MM.1S (cell line): ENCODE measurements around the gene ITGA2.

Experiments used
- CTCF ChIP-seq: fragments of 300-600 bp; sonication (generic); IDR thresholded peaks from 2 replicates; pipeline ENCODE4 v1.5.1; 2016; ENCODE audit warnings: antibody characterized with exemption, low read length, mixed read lengths
- EZH2phosphoT487 ChIP-seq: fragments of 300-600 bp; sonication (generic); IDR thresholded peaks from 2 replicates; pipeline ENCODE4 v1.6.1; 2018; ENCODE audit warnings: antibody characterized with exemption, low read length

DNA sequence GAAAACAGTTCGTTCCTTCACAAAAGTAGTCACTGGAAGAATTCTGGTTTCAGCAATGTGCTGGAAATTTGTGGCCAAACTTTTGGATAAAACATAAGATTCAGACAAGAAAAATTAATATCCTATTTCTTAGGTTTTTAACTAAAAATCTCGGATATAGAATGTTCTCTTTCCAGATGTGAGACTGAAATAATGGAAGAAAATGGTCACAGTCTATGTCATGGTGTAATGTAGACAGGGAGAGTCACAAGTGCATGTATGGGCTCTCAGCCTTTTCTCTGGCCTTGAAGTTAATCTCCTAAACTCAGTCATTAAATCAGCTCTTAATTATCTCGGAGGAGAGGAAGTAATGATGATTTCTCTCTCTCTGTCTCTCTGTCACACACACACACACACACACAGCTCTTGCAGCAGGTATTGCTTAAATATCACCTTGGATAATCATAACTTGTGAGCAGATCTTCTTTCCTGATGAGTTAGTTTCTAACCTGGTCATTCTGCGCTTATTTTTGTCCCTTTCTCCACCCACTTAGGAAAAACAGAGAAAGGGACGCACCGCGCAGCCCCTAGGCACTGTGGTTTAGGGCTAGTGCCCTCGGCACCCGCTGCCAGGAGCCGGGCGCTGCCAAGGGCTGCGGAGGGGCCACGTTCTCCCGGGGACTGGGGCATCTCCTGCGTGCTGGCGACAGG lies 672 bp upstream of the ITGA2 start:
- TF ChIP-seq CTCF (no peak), EZH2phosphoT487 (no peak)
